ENCODE measurements around the gene TMEM234. TPM values are rescaled to one million over a fixed set of nuclear protein-coding genes. Genes with fewer than 3 reads are reported as not detected.

Gene TMEM234
- total RNA-seq, 4 donors from 2014 or later = 7.7 to 18.7 (median 12.6) TPM

GRCh38 chr1:32232558-32233304 lies 10.6 kb upstream of the TMEM234 start:
- 80% methylated on average over 8 of the region's 8 CpGs for WGBS
- Histone ChIP-seq H3K9me3 (no peaks in the 10 kb centered on the region), H3K27me3 (no peaks in the 10 kb centered on the region), H3K27ac (no peak overlapping the region), H3K4me3 (no peak overlapping the region), H3K36me3 (peaks cover 57% of the 10 kb centered on the region), H3K4me1 (no peaks in the 10 kb centered on the region)
- no peak for DNase-seq (ENCODE audit: low spot score in 2 of 2)
- TF ChIP-seq, protein P1, sequence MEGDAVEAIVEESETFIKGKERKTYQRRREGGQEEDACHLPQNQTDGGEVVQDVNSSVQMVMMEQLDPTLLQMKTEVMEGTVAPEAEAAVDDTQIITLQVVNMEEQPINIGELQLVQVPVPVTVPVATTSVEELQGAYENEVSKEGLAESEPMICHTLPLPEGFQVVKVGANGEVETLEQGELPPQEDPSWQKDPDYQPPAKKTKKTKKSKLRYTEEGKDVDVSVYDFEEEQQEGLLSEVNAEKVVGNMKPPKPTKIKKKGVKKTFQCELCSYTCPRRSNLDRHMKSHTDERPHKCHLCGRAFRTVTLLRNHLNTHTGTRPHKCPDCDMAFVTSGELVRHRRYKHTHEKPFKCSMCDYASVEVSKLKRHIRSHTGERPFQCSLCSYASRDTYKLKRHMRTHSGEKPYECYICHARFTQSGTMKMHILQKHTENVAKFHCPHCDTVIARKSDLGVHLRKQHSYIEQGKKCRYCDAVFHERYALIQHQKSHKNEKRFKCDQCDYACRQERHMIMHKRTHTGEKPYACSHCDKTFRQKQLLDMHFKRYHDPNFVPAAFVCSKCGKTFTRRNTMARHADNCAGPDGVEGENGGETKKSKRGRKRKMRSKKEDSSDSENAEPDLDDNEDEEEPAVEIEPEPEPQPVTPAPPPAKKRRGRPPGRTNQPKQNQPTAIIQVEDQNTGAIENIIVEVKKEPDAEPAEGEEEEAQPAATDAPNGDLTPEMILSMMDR (IDR thresholded peaks at IDR 0.05) = no peak
- TF ChIP-seq EP300 (IDR thresholded peaks at IDR 0.05) = no peak
- TF ChIP-seq POLR2A (IDR thresholded peaks at IDR 0.05) = no peak
- no peak for TF ChIP-seq POLR2AphosphoS5 (IDR thresholded peaks at IDR 0.05)

DNA sequence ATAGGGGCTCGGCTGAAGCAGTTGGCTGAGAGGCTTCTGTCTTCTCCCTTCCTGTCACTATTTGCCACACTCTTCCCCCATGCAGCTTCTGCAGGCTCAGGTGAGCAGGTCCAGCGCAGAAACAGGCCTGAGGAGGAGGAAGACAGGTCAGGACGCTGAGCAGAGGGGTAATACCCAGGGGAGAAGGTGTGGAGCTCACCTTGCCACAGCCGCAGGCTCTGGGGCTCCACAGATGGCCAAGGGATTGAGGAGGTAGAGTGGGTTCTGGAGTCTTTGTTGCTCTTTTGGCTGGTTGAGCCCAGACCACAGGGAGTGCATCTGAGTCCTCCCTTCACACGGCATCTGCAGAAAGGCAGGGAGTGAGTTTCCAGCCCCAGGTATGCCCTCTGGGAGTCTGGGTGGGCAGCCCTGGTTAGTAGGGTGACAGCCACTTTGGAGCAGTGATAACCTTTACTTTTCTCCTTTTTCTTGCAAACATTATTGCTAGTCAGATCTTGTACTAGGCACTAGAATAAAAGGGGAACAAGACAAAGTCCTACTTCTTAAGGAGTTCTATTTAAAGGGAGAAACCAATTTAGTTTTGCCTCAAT lies 9.8 kb upstream of the TMEM234 start:
- Histone ChIP-seq H3K27me3 (no peaks in the 10 kb centered on the region), H3K27ac (no peak overlapping the region), H3K4me3 (no peak overlapping the region), H3K4me1 (no peaks in the 10 kb centered on the region), H3K9me3 (no peaks in the 10 kb centered on the region), H3K36me3 (peaks cover 63% of the 10 kb centered on the region)
- TF ChIP-seq, protein P1 (IDR thresholded peaks at IDR 0.05) = no peak
- no peak for TF ChIP-seq POLR2AphosphoS5 (IDR thresholded peaks at IDR 0.05)
- 83% methylated on average over 5 of the region's 5 CpGs for WGBS
- DNase-seq (ENCODE audit: low spot score in 2 of 2) = no peak

- DNase-seq (ENCODE audit: low spot score in 2 of 2) = no peak
- 71% methylated on average over 3 of the region's 3 CpGs for WGBS
- Histone ChIP-seq H3K4me3 (no peak overlapping the region), H3K27ac (no peak overlapping the region), H3K4me1 (peaks cover 6% of the 10 kb centered on the region), H3K9me3 (no peaks in the 10 kb centered on the region), H3K27me3 (no peaks in the 10 kb centered on the region), H3K36me3 (peaks cover 82% of the 10 kb centered on the region)
- no peak for TF ChIP-seq POLR2AphosphoS5 (IDR thresholded peaks at IDR 0.05)
- TF ChIP-seq POLR2A (IDR thresholded peaks at IDR 0.05) = no peak
- TF ChIP-seq, protein P1 (IDR thresholded peaks at IDR 0.05) = no peak
- no peak for TF ChIP-seq EP300 (IDR thresholded peaks at IDR 0.05)
These were observed 6.6 kb upstream of the TMEM234 start for GRCh38 chr1:32228771-32229170.

- Histone ChIP-seq H3K9me3 (no peaks in the 10 kb centered on the region), H3K27ac (no peak overlapping the region), H3K4me1 (peaks cover 33% of the 10 kb centered on the region), H3K27me3 (no peaks in the 10 kb centered on the region), H3K36me3 (peaks cover 55% of the 10 kb centered on the region), H3K4me3 (no peak overlapping the region)
- no peak for TF ChIP-seq POLR2A (IDR thresholded peaks at IDR 0.05)
- TF ChIP-seq, protein P1 (IDR thresholded peaks at IDR 0.05) = no peak
- no peak for TF ChIP-seq EP300 (IDR thresholded peaks at IDR 0.05)
- TF ChIP-seq POLR2AphosphoS5 (IDR thresholded peaks at IDR 0.05) = no peak
- 83% methylated on average over 4 of the region's 4 CpGs for WGBS
- no peak for DNase-seq (ENCODE audit: low spot score in 2 of 2)
These were observed 2.1 kb upstream of the TMEM234 start for GRCh38 chr1:32224285-32224684.

DNA sequence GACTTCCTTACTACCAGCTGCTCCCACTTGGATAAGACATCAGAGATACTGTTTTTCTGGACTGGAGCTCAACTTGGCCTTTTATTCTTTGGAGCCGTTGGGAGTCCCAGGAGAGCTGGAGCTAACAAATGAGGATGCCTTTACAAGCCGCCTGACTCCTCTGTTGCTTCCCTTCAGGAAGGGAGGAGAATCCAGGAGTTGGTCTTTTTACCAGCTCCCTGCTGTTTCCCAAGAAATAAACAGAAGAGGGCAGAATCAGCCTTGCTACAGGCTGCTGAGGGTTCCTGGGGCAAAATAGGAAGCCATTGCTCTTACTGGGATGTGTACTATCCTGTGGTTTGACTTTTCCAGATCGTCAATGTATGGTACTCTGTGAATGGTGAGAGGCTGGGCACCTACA lies 1.5 kb upstream of the TMEM234 start:
- no peak for TF ChIP-seq EP300 (IDR thresholded peaks at IDR 0.05)
- no peak for TF ChIP-seq POLR2A (IDR thresholded peaks at IDR 0.05)
- TF ChIP-seq, protein P1 (IDR thresholded peaks at IDR 0.05) = no peak
- TF ChIP-seq POLR2AphosphoS5 (IDR thresholded peaks at IDR 0.05) = no peak
- H3K4me3 ChIP-seq = no peak overlapping the region
- peaks cover 49% of the 10 kb centered on the region for H3K36me3 ChIP-seq
- peak overlapping the region; percentile 88 for H3K27ac ChIP-seq
- 71% methylated on average over 3 of the region's 3 CpGs for WGBS
- peaks cover 33% of the 10 kb centered on the region for H3K4me1 ChIP-seq
- no peaks in the 10 kb centered on the region for H3K27me3 ChIP-seq
- no peak for DNase-seq (ENCODE audit: low spot score in 2 of 2)
- no peaks in the 10 kb centered on the region for H3K9me3 ChIP-seq

All from suprapubic skin (tissue), 4 donors.